Hepatocyte (in vitro differentiated cells): ENCODE measurements around the gene WDR26.

ENCODE experiments used
- EZH2 ChIP-seq: fragments of 200-600 bp; sonication (generic); IDR thresholded peaks from 2 replicates; pipeline ENCODE4 v1.6.1; 2016; ENCODE audit warnings: antibody characterized with exemption, mild to moderate bottlenecking, borderline replicate concordance
- EZH2phosphoT487 ChIP-seq: fragments of 200-600 bp; sonication (generic); IDR thresholded peaks from one replicate; pipeline ENCODE4 v1.6.1; 2018; ENCODE audit warnings: antibody characterized with exemption, mild to moderate bottlenecking, low read depth, moderate library complexity; ENCODE audit not compliant: unreplicated experiment, severe bottlenecking
- TF ChIP-seq, protein P1 (sequence below): fragments of 200-600 bp; sonication (generic); IDR thresholded peaks from 2 replicates; pipeline ENCODE4 v1.5.1; 2016; ENCODE audit warnings: antibody characterized with exemption, mild to moderate bottlenecking; ENCODE audit not compliant: poor library complexity

DNA sequence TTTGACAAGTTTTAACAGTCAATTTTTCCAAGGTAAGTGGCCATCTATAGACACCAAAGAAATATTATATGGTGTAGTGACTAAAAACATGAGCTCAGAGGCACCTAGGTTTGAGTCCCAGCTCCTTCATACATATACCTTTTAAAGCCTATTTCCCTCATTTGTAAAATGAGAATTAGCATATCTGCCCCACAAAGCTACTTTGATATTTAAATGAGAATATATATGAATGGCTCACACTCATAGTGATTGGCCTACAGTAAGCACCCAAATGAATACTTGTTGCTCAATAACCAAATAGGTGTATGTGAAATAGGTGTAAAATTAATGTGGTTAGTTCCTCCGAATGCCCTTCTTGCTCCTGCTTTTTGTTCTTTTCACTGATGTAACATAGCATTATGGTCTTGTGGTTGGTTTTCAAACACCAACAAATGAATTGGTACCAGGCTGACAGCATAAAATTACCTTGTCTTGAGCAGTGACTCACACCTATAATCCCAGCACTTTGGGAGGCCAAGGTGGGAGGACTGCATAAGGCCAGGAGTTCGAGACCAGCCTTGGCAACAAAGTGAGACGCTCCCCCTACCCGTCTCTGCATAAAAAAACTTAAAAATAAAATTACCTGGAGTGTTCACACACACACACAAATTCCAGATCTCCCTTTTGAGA lies 52.6 kb downstream of the WDR26 start:
- TF ChIP-seq EZH2phosphoT487 (no peak), EZH2 (no peak)
- TF ChIP-seq, protein P1, sequence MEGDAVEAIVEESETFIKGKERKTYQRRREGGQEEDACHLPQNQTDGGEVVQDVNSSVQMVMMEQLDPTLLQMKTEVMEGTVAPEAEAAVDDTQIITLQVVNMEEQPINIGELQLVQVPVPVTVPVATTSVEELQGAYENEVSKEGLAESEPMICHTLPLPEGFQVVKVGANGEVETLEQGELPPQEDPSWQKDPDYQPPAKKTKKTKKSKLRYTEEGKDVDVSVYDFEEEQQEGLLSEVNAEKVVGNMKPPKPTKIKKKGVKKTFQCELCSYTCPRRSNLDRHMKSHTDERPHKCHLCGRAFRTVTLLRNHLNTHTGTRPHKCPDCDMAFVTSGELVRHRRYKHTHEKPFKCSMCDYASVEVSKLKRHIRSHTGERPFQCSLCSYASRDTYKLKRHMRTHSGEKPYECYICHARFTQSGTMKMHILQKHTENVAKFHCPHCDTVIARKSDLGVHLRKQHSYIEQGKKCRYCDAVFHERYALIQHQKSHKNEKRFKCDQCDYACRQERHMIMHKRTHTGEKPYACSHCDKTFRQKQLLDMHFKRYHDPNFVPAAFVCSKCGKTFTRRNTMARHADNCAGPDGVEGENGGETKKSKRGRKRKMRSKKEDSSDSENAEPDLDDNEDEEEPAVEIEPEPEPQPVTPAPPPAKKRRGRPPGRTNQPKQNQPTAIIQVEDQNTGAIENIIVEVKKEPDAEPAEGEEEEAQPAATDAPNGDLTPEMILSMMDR = no peak
